GM19351 (cell line): ENCODE measurements around the gene C10orf71.
A peak's percentile ranks its signal among the peaks of the same experiment; 100 is the strongest.

ENCODE experiments used
- ATAC-seq: cut with Tn5 transposase; IDR thresholded peaks from one replicate; pipeline ENCODE4 v1.9.1; 2021; ENCODE audit warnings: mild to moderate bottlenecking, moderate library complexity; ENCODE audit not compliant: unreplicated experiment

C10orf71 gene

DNA sequence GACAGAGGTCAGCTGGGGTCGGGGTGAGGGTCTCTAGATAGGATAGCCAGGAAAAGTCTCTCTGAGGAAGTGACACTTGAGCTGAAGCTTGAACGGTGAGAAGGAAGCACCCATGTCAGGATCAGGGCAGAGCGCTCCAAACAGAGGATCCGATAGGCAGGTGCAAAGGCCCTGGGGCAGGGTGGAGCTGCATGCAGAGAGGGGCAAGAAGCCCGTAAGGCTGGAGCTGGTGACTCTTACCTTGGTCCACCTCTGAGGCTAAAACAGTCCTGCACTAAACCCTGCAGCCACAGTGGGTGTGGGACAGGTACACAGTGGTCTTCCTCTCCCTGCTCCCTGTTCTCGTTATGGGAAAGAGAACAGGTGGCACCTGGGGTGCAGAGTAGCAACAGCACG lies 5.8 kb upstream of the C10orf71 start:
- ATAC-seq = no peak

GRCh38 chr10:49294731-49295130 lies 4.2 kb upstream of the C10orf71 start:
- no peak for ATAC-seq

GRCh38 chr10:49295297-49295696 lies 3.7 kb upstream of the C10orf71 start:
- ATAC-seq = no peak

GRCh38 chr10:49296382-49296781 lies 2.6 kb upstream of the C10orf71 start:
- ATAC-seq = no peak

GRCh38 chr10:49296836-49297235 lies 2.1 kb upstream of the C10orf71 start:
- no peak for ATAC-seq

DNA sequence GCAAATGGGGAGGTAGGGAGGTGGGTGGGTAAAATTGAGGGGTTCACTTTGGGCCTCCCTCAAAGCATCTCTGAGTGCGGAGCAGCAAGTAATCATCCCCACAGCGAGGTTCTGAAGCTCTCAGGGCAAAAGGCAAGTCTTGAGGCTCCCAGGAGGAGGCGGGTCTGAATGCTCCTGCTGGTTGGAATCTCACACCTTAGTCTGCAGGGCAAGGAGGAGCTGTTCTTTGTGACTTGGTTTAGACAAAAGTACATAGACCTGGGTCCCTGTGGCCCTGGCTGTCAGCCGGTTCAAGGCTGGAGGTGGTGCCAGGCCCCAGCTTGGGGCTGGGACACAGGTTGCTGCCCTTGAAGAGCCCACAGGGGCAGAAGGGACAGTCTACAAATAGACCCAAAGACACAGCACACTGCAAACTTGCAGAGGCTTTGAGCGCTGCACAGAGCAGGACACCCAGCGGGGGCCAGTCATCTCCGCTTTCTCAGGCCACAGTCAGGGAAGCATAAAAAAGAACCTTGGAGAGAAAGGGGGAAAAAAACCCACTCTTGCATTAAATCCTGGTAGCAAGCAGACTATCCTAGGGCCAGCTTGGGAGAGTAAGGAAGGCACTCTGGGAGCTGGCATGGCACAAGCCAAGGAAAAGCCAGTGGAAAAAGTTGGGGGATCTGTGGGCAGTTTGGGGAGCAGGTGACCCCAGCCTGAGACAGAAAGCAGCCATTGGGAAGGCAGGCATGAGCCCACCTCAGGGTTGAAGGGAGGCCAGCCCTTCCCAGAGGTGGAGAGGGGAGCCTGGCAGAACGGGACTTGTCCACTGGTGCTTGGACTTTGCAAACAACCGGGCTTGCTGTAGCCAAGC lies 926 bp upstream of the C10orf71 start:
- no peak for ATAC-seq

GRCh38 chr10:49298671-49298982 lies 343 bp upstream of the C10orf71 start:
- ATAC-seq = no peak

DNA sequence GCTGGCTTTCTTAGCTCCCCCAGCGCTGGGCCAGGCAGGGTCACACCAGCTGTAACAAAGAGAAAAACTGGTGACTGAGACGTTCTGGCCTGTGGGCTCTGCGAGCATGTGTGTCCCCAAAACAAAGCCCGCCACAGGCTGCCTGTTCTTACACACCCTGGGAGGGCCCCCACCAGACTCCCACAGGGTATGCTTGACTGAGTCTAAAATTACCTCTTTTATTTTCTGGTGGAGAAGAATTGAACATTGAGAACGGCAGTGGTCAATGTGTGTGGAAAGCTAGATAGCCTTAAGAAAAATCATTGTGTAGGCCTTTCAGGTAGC lies 808 bp downstream of the C10orf71 start:
- peak; percentile 62 for ATAC-seq

DNA sequence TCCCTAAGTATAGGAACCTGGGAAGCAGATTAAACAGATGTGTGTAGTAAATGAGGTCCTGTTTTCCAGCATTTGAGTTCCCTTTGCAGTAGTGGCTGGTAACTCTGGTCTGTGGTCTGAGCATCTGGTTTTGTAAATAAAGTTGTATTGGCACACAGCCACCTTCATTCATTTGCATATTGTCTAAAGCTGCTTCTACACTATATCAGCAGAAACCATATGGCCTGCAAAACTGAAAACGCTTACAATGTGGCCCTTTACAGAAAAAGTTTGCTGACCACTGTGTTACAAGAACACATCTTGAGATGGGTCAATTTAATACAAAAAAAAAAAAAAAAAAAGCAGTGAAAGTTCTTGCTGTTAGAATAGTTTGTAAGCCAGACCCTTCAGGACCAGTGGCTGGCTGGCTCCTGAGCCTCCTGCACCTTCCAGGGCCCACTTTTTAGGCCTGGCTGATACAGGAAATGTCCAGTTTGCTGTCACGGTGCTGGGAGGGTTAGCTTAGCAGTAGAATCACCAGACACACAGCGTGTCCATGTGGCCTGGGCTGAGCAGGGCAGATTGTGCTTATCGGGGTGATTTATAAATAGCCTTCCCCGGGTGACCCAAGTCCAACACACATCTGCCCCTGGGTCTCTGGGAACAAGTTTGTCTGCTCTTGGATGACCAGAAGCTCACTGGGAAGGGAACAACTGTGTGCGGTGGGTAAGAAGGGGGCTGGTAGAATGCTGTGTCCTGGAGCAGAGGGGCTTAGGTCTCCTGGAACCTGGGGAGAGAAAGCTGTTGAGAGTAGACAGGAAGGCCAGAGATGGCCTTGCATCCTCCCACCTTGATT lies 1.4 kb downstream of the C10orf71 start:
- ATAC-seq = peak; percentile 81

- ATAC-seq = no peak
Measured at GRCh38 chr10:49301302-49301701, 2.3 kb downstream of the C10orf71 start.

DNA sequence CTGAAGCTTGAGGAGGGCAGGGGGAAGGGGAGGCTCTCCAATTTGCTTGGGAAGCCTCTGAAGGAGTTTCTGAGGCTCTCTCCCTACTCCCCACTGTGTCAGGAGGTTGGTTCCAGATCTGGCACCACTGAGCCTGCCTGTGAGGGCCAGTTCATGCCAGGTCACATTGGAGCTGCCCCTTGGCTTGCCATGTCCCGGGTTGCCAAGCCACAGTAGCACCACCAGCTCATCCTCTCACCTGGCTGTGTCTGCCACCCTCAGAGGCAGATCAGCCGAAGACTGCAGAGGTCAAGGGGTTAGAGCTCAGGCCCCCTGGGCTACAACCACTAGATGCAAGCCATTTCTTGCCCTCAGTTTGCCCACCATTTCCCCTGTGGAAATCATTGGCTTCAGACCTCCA lies 3.1 kb downstream of the C10orf71 start:
- ATAC-seq = no peak

- ATAC-seq = no peak
Measured at GRCh38 chr10:49303711-49304110, 4.7 kb downstream of the C10orf71 start.

GRCh38 chr10:49304137-49304536 lies 5.2 kb downstream of the C10orf71 start:
- no peak for ATAC-seq

DNA sequence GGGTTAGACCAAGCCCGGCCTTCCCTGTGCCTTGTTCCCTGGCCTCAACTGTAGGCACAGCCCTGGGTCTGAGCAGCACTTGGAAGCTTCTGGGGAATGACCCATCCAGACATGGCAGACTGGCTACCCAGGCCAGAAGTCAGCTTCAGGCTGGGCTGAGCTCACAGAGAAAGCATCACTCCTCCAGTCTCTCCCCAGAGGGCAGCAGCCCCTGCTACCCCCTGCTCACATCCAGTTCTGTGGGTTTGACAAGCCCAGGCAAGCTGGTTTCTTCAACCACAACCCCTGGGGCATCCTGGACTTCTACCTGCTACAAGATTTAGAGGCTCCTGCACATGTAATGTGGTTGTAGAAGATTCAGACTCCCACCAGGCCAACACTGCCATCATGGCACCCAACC lies 9.0 kb downstream of the C10orf71 start:
- no peak for ATAC-seq

GRCh38 chr10:49308881-49309280 lies 9.9 kb downstream of the C10orf71 start:
- ATAC-seq = no peak

GRCh38 chr10:49309691-49310411 lies 10.9 kb downstream of the C10orf71 start:
- peak; percentile 57 for ATAC-seq

GRCh38 chr10:49310460-49310859 lies 11.5 kb downstream of the C10orf71 start:
- ATAC-seq = peak; percentile 15

GRCh38 chr10:49310901-49311554 lies 12.1 kb downstream of the C10orf71 start:
- ATAC-seq = no peak

DNA sequence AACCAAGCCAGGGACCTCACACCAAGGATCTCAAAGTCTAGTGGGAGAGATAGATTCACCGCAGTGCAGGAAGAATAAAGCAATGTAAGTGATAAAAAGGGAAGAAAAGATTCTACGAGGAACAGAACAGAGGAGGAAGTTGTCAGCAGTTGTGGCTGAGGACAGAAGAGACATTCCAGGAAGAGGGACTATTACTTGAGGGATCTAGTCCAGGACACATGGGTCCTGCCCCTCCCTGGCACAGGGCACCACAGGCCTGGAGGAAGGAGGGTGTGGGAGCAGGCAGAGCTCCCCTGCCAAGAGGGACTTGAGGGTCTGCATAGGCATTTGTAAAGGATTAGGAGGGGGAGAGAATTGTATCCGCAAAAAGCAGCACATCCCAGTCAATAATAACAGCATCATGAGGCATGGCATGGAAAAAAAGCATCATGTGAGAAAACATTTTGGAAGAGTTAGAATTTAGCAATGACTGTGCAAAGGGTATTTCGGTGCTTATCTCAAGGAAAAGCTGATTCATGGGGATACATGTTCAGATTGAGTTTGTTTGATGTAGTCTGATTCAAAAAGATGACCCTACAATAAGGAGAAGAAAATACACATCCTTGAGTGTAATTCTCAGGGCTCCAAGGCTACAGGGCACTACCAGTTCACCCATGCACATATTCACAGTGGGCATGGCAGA lies 12.7 kb downstream of the C10orf71 start:
- ATAC-seq = no peak

DNA sequence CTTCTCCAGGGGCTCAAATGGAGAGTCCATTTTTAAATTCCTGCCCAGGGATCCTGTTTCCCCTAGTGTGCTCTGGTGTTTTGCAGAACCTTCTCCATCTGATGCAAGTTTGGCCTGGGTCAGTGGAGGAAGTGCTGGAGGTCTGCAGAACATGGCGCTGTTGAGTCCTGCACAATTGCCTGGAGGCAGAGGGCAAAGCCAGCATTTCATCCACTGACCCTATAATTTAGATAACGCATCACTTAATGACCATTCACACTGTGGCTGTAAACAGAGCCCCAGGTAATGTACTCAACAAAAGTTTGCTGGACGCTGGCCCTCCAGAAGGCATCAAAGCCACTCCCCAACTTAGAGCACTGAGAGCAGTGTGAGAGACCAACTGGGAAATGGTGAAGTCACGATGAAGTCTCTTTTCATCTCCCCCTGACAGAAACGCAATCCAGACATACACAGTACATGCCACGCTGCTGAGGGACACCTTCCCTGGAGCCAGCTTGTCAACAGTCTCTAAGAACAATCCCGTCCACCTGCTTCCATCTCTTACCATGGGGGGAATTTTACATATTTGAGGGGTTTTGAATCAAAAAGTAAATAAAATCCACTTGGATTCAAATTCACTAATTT lies 13.4 kb downstream of the C10orf71 start:
- ATAC-seq = no peak
